Progenitor cell of endocrine pancreas (in vitro differentiated cells): Measurements from ENCODE around the gene RNPEP. TPM values are rescaled to one million over a fixed set of nuclear protein-coding genes. Genes with fewer than 3 reads are reported as not detected.
"Not testable (repeated sequence)": the region's sequence is repeated elsewhere in the genome, so short reads cannot be mapped to it uniquely, and the experiment has no call there.

Experiments
- DNase-seq: peaks from one replicate; pipeline ENCODE4 v3.0.0; 2021; ENCODE audit warnings: low spot score; ENCODE audit not compliant: unreplicated experiment
- H3K27ac Mint-ChIP-seq: 2 replicates; pipeline ENCODE4 v1.8.0; 2021; ENCODE audit warnings: mild to moderate bottlenecking, moderate library complexity, mixed read lengths
- H3K27me3 Mint-ChIP-seq: 2 replicates; pipeline ENCODE4 v1.8.0; 2021; ENCODE audit warnings: mixed read lengths
- H3K36me3 Mint-ChIP-seq: 2 replicates; pipeline ENCODE4 v1.8.0; 2022; ENCODE audit warnings: mixed read lengths; ENCODE audit not compliant: insufficient read depth
- H3K4me1 Mint-ChIP-seq: 2 replicates; pipeline ENCODE4 v1.8.0; 2021; ENCODE audit warnings: low read depth, mixed read lengths
- H3K4me3 Mint-ChIP-seq: 2 replicates; pipeline ENCODE4 v1.8.0; 2021; ENCODE audit warnings: low read depth, mild to moderate bottlenecking, moderate library complexity, mixed read lengths
- H3K9me3 Mint-ChIP-seq: 2 replicates; pipeline ENCODE4 v1.8.0; 2021; ENCODE audit warnings: low read depth, mixed read lengths
- CTCF ChIP-seq: fragments of 200-600 bp; sonication (generic); IDR thresholded peaks from one replicate; pipeline ENCODE4 v1.5.0; 2021; ENCODE audit warnings: antibody characterized with exemption, mild to moderate bottlenecking; ENCODE audit not compliant: unreplicated experiment
- total RNA-seq: library from RNA; stranded (reverse); gene quantifications from 2 replicates; pipeline ENCODE4 v1.2.1, GENCODE V29; 2021

Gene RNPEP
- total RNA-seq, 1 donor from 2014 or later: 59.5 TPM

GRCh38 chr1:201939148-201939547 is 43.3 kb upstream of the RNPEP start:
- no peak for TF ChIP-seq CTCF
- peaks cover 22% of the 10 kb centered on the region for H3K4me1 Mint-ChIP-seq

GRCh38 chr1:201939574-201939973 is 42.9 kb upstream of the RNPEP start:
- Mint-ChIP-seq H3K36me3 (no peaks in the 10 kb centered on the region), H3K9me3 (no peaks in the 10 kb centered on the region), H3K4me1 (peaks cover 22% of the 10 kb centered on the region), H3K27me3 (peaks cover 6% of the 10 kb centered on the region), H3K27ac (peak overlapping the region; percentile 34), H3K4me3 (no peak overlapping the region)
- TF ChIP-seq CTCF: no peak
- DNase-seq: no peak

More at GRCh38 chr1:201939148-201939547, 43.3 kb upstream of the RNPEP start:
- H3K27ac Mint-ChIP-seq: no peak overlapping the region
- no peaks in the 10 kb centered on the region for H3K9me3 Mint-ChIP-seq
- no peak for DNase-seq
- H3K27me3 Mint-ChIP-seq: peaks cover 8% of the 10 kb centered on the region
- no peak overlapping the region for H3K4me3 Mint-ChIP-seq
- no peaks in the 10 kb centered on the region for H3K36me3 Mint-ChIP-seq

GRCh38 chr1:201940316-201940715 is 42.1 kb upstream of the RNPEP start:
- not testable (repeated sequence) for H3K9me3 Mint-ChIP-seq, H3K4me3 Mint-ChIP-seq, H3K27me3 Mint-ChIP-seq, H3K36me3 Mint-ChIP-seq, DNase-seq, H3K27ac Mint-ChIP-seq
- H3K4me1 Mint-ChIP-seq: peaks cover 22% of the 10 kb centered on the region

DNA sequence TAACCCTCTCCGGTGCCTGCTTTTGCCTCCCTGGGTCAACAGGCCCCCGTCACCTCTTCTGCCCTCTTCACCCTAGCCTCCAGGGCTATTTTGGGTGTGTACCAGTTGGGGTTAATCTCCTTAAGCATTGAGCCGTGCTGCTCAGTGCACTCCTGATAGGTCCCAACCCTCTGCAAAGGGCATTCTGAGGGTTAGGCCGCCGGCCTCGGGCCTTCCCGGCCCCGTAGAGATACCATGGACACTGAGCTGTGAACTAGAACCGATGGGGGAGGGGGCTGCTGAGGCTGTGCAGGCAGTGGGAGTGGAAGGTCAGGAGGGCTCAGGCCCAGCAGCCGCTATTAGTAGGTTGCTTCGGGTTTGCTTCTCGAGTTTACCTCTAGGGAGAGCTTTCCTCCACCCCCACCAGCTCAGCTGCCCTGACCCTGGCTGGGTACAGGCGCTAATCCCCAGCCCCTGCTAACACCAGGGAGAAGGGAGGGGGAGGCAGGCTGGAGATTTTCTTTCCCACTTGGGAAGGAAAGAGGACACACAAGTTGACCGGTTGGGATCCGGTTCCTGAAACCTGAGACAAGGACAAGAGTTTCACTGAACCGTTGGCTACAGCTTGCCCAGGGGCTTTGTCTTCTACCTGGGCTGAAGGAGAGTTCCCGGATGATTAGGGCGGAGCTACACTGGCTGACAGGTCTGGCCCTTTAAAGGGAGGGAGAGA is 40.9 kb upstream of the RNPEP start:
- peak; percentile 34 for DNase-seq
- Mint-ChIP-seq H3K4me3 (peak overlapping the region; percentile 45), H3K4me1 (peaks cover 29% of the 10 kb centered on the region), H3K27me3 (peaks cover 19% of the 10 kb centered on the region), H3K27ac (peak overlapping the region; percentile 98), H3K36me3 (no peaks in the 10 kb centered on the region), H3K9me3 (no peaks in the 10 kb centered on the region)
- TF ChIP-seq CTCF: no peak

- Mint-ChIP-seq H3K36me3 (no peaks in the 10 kb centered on the region), H3K4me1 (peaks cover 29% of the 10 kb centered on the region), H3K4me3 (no peak overlapping the region), H3K27me3 (peaks cover 25% of the 10 kb centered on the region), H3K27ac (peak overlapping the region; percentile 98), H3K9me3 (no peaks in the 10 kb centered on the region)
- DNase-seq: no peak
- TF ChIP-seq CTCF: no peak
Measured at GRCh38 chr1:201942129-201942495, 40.3 kb upstream of the RNPEP start.

- Mint-ChIP-seq H3K4me3 (no peak overlapping the region), H3K4me1 (peaks cover 26% of the 10 kb centered on the region), H3K27me3 (peaks cover 39% of the 10 kb centered on the region)
Measured at GRCh38 chr1:201944002-201944401, 38.4 kb upstream of the RNPEP start.

More at GRCh38 chr1:201944002-201944401, 38.4 kb upstream of the RNPEP start:
- no peak for DNase-seq
- H3K36me3 Mint-ChIP-seq: no peaks in the 10 kb centered on the region
- no peak for TF ChIP-seq CTCF
- no peak overlapping the region for H3K27ac Mint-ChIP-seq
- no peaks in the 10 kb centered on the region for H3K9me3 Mint-ChIP-seq
